PFSK-1 (cell line): ENCODE results near the gene DRP2. TPM values are rescaled to one million over a fixed set of nuclear protein-coding genes. Genes with fewer than 3 reads are reported as not detected.

Experiments
- FOXP2 ChIP-seq: optimal IDR thresholded peaks from 2 replicates; pipeline ENCODE3; 2011; ENCODE audit warnings: borderline replicate concordance, control low read depth, inconsistent platforms; ENCODE audit not compliant: insufficient read depth; ENCODE audit errors: extremely low read length, extremely low read depth
- POLR2AphosphoS5 ChIP-seq: IDR thresholded peaks from 2 replicates; pipeline ENCODE4 v1.6.1; 2012; ENCODE audit warnings: low read depth, mild to moderate bottlenecking, control low read depth, low read length, moderate library complexity
- REST ChIP-seq, 2 experiments: IDR thresholded peaks; 2 replicates each; pipeline versions ENCODE4 v1.6.1 to v1.8.0; 2011 to 2012; ENCODE audit warnings: low read depth in 2 of 2, low read length in 2 of 2, control low read depth in 1 of 2, inconsistent platforms in 1 of 2, mild to moderate bottlenecking in 1 of 2, moderate library complexity in 1 of 2; ENCODE audit not compliant: insufficient read depth in 1 of 2
- SIN3A ChIP-seq: IDR thresholded peaks from 2 replicates; pipeline ENCODE4 v1.6.1; 2012; ENCODE audit warnings: mild to moderate bottlenecking, low read length, moderate library complexity, borderline replicate concordance; ENCODE audit not compliant: insufficient read depth
- TAF1 ChIP-seq: IDR thresholded peaks from 2 replicates; pipeline ENCODE4 v1.6.1; 2012; ENCODE audit warnings: low read length, control low read depth, borderline replicate concordance; ENCODE audit not compliant: insufficient read depth
- polyA plus RNA-seq: library from polyadenylated mRNA; unstranded; fragments of >200 nt; gene quantifications from one replicate; pipeline ENCODE4 v1.2.1, GENCODE V29; 2012; ENCODE audit warnings: low read depth, missing spikeins; ENCODE audit not compliant: insufficient read length

Gene DRP2
- 0.40 TPM for polyA plus RNA-seq

- TF ChIP-seq TAF1, result no peak
- TF ChIP-seq FOXP2, result no peak
- no peak for TF ChIP-seq REST (IDR thresholded peaks at IDR 0.05; ENCODE audit: insufficient read depth in 1 of 2, low read depth in 2 of 2, low read length in 2 of 2)
- no peak for TF ChIP-seq SIN3A
- no peak for TF ChIP-seq POLR2AphosphoS5
Observed at GRCh38 chrX:101219116-101219863, at the start of gene DRP2. DRP2 (plus strand) TSS chrX:101219786; CDS start chrX:101231648, 11,862 bp downstream.

DNA sequence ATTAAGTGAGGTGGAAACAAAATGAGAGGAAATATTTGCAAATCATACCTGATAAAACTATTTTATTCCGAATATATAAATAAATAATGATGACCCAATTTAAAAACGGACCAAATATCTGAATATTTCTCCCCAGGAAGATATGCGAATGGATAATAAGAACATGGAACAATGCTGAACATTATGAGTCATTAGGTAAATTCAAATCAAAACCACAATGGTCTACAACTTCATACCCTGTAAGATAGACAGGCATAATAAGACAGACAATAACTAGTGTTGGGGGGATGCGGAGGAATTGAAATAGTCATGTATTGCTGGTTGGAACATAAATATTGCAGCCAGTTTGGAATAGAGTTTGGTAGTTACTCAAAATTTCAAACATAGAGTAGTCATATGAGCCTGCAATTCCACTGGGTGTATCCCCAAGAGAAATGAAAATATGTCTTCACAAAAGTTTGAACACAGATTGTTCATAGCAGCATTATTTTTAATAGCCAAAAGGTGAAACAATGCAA is 47.6 kb upstream of the DRP2 start:
- TF ChIP-seq POLR2AphosphoS5 (no peak), TAF1 (no peak), SIN3A (no peak), REST (IDR thresholded peaks at IDR 0.05; ENCODE audit: insufficient read depth in 1 of 2, low read depth in 2 of 2, low read length in 2 of 2) (no peak), FOXP2 (no peak)

- TF ChIP-seq POLR2AphosphoS5 (no peak), SIN3A (no peak), REST (IDR thresholded peaks at IDR 0.05; ENCODE audit: insufficient read depth in 1 of 2, low read depth in 2 of 2, low read length in 2 of 2) (no peak), TAF1 (no peak), FOXP2 (no peak)
Observed at GRCh38 chrX:101176439-101176838, 43.1 kb upstream of the DRP2 start.

DNA sequence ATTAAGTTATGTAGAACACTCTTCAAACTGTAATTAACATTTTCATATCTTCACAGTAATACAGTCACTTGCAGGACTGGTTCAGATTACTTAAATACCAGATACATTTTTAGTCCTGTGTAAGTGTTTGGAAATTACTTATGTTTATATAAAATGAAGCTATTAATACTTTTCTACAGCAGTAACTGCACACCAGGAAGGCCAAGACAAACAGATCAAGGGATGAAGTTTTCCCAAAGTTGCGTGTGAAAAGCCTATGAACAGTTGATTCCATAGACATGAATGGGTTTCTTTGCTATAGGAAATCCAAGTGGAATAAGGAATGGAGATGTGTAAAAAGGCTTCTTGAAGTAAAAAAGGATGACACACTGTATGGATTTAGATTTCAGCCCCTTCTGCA is 28.9 kb upstream of the DRP2 start:
- no peak for TF ChIP-seq REST (IDR thresholded peaks at IDR 0.05; ENCODE audit: insufficient read depth in 1 of 2, low read depth in 2 of 2, low read length in 2 of 2)
- TF ChIP-seq SIN3A, result no peak
- TF ChIP-seq FOXP2, result no peak
- no peak for TF ChIP-seq POLR2AphosphoS5
- no peak for TF ChIP-seq TAF1
